Hepatocyte (in vitro differentiated cells): ENCODE data around the gene REEP6. TPM values are rescaled to one million over a fixed set of nuclear protein-coding genes. Genes with fewer than 3 reads are reported as not detected.

ENCODE experiments used
- DNase-seq: peaks from one replicate; pipeline ENCODE4 v3.0.0-alpha.2; 2016; ENCODE audit warnings: low spot score
- H2AFZ ChIP-seq: fragments of 200-600 bp; sonication (generic); 2 replicates; pipeline ENCODE4 v1.6.0; 2016; ENCODE audit warnings: antibody characterized with exemption, mild to moderate bottlenecking
- H3K27ac ChIP-seq: fragments of 200-600 bp; sonication (generic); 2 replicates; pipeline ENCODE4 v1.5.1; 2016; ENCODE audit warnings: mild to moderate bottlenecking
- H3K27me3 ChIP-seq: fragments of 200-600 bp; sonication (generic); 2 replicates; pipeline ENCODE4 v1.6.1; 2016
- H3K36me3 ChIP-seq: fragments of 200-600 bp; sonication (generic); replicated peaks from 2 replicates; pipeline ENCODE4 v1.5.1; 2016; ENCODE audit warnings: low read depth; ENCODE audit not compliant: insufficient read depth
- H3K4me1 ChIP-seq: fragments of 200-600 bp; sonication (generic); 2 replicates; pipeline ENCODE4 v1.5.1; 2016; ENCODE audit warnings: mild to moderate bottlenecking, moderate library complexity; ENCODE audit not compliant: insufficient read depth
- H3K4me2 ChIP-seq: fragments of 200-600 bp; sonication (generic); 2 replicates; pipeline ENCODE4 v1.6.0; 2016
- H3K4me3 ChIP-seq: fragments of 200-600 bp; sonication (generic); 2 replicates; pipeline ENCODE4 v1.5.1; 2016; ENCODE audit warnings: mild to moderate bottlenecking
- H3K79me2 ChIP-seq: fragments of 200-600 bp; sonication (generic); 2 replicates; pipeline ENCODE4 v1.6.0; 2017; ENCODE audit warnings: mild to moderate bottlenecking
- H3K9me2 ChIP-seq: fragments of 200-600 bp; sonication (generic); replicated peaks from 2 replicates; pipeline ENCODE4 v1.6.0; 2017; ENCODE audit warnings: mild to moderate bottlenecking; ENCODE audit not compliant: insufficient read depth
- H3K9me3 ChIP-seq: fragments of 200-600 bp; sonication (generic); 2 replicates; pipeline ENCODE4 v1.5.1; 2016; ENCODE audit warnings: low read depth, mild to moderate bottlenecking
- H4K20me1 ChIP-seq: fragments of 200-600 bp; sonication (generic); 2 replicates; pipeline ENCODE4 v1.6.0; 2016; ENCODE audit warnings: mild to moderate bottlenecking; ENCODE audit not compliant: insufficient read depth, poor library complexity, severe bottlenecking
- EZH2 ChIP-seq: fragments of 200-600 bp; sonication (generic); IDR thresholded peaks from 2 replicates; pipeline ENCODE4 v1.6.1; 2016; ENCODE audit warnings: antibody characterized with exemption, mild to moderate bottlenecking, borderline replicate concordance
- EZH2phosphoT487 ChIP-seq: fragments of 200-600 bp; sonication (generic); IDR thresholded peaks from one replicate; pipeline ENCODE4 v1.6.1; 2018; ENCODE audit warnings: antibody characterized with exemption, mild to moderate bottlenecking, low read depth, moderate library complexity; ENCODE audit not compliant: unreplicated experiment, severe bottlenecking
- WGBS: methylation state at CpG from one replicate; pipeline ENCODE4 v1.1.6; 2016; ENCODE audit warnings: low lambda C conversion rate; ENCODE audit errors: missing lambda C conversion rate; 5-methylcytosine and 5-hydroxymethylcytosine counted together
- polyA plus RNA-seq: library from polyadenylated mRNA; unstranded; fragments of >200 nt; fragmentation: Nextera tagmentation; extraction: Ambion mirVana; gene quantifications from 2 replicates; pipeline ENCODE4 v1.2.1, GENCODE V29; 2016
- total RNA-seq: library from RNA; depleted of rRNA; stranded (reverse); fragments of >200 nt; gene quantifications from 2 replicates; pipeline ENCODE4 v1.2.3, GENCODE V29; 2014
- TF ChIP-seq, protein P1 (sequence below): fragments of 200-600 bp; sonication (generic); IDR thresholded peaks from 2 replicates; pipeline ENCODE4 v1.5.1; 2016; ENCODE audit warnings: antibody characterized with exemption, mild to moderate bottlenecking; ENCODE audit not compliant: poor library complexity

REEP6 gene
- total and polyA plus RNA-seq, 2 experiments from 2014 or later = 88.9 to 218 TPM

DNA sequence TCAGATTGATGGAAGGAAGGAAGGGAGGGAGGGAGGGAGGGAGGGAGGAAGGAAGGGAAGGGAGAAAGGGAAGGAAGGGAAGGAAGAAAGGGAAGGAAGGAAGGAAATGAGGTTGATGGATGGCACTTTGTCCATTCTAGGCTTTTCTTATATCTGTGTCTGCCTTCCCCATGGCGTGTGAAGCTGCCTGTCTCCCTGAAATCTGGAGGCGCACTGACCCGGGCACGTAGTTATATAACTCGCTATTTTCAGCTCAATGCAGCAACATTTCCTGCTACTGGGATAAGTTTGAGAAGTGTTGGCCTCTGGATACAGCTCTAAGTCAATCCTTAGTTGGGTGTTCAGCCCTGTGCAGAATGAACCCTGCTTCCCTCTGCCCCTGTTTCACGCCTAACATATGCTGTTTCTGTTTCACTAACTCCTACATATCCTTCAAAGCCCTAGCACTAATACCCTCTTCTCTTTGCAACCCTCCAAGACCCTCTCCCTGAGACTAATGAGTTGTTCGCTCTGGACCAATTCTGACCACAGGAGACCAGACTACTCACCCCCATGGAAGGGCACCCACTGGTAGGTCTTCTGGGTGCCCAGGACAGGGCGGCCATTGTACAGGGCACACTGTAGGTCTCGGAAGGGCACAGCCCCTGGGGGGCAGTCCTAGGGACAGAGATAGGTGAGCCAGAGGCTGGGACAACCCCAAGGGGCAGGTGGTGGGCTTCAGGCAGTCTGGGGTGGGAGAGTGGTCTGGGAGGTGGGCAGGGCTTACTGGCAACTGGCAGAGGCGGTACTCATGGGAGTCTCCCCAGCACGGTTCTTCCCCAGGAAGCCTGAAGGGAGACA lies 18.8 kb downstream of the REEP6 start:
- no peaks in the 10 kb centered on the region for H3K36me3 ChIP-seq
- H3K79me2 ChIP-seq = peaks cover 13% of the 10 kb centered on the region
- H3K4me1 ChIP-seq = peaks cover 35% of the 10 kb centered on the region
- DNase-seq = no peak
- 79% methylated on average over 11 of the region's 11 CpGs for WGBS
- H3K4me2 ChIP-seq = peak overlapping the region; percentile 99
- TF ChIP-seq EZH2phosphoT487 = no peak
- no peak for TF ChIP-seq EZH2
- TF ChIP-seq, protein P1, sequence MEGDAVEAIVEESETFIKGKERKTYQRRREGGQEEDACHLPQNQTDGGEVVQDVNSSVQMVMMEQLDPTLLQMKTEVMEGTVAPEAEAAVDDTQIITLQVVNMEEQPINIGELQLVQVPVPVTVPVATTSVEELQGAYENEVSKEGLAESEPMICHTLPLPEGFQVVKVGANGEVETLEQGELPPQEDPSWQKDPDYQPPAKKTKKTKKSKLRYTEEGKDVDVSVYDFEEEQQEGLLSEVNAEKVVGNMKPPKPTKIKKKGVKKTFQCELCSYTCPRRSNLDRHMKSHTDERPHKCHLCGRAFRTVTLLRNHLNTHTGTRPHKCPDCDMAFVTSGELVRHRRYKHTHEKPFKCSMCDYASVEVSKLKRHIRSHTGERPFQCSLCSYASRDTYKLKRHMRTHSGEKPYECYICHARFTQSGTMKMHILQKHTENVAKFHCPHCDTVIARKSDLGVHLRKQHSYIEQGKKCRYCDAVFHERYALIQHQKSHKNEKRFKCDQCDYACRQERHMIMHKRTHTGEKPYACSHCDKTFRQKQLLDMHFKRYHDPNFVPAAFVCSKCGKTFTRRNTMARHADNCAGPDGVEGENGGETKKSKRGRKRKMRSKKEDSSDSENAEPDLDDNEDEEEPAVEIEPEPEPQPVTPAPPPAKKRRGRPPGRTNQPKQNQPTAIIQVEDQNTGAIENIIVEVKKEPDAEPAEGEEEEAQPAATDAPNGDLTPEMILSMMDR = no peak
- no peaks in the 10 kb centered on the region for H3K9me2 ChIP-seq
- H4K20me1 ChIP-seq = no peaks in the 10 kb centered on the region
- H2AFZ ChIP-seq = no peak overlapping the region
- no peaks in the 10 kb centered on the region for H3K27me3 ChIP-seq
- no peaks in the 10 kb centered on the region for H3K9me3 ChIP-seq
- no peak overlapping the region for H3K4me3 ChIP-seq
- H3K27ac ChIP-seq = peak overlapping the region; percentile 98

DNA sequence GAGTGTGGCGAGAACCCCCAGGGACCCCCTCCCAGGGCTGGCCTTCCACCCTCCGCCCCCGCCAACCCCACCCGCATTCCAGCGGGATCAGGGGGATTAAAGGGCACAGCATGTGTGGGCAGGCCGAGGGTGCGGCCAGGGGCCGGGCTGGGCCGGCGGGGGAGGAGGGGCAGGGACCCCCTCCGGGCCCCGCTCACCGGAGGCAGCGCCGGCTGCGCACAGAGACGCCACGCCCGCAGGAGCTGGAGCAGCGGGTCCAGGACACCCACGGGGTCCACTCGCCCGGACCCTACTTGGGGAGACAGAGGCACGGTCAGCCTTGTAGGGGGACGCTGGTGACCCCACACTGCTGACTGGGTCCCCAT lies 19.4 kb downstream of the REEP6 start:
- Histone ChIP-seq H3K27ac (peak overlapping the region; percentile 98), H3K79me2 (peaks cover 13% of the 10 kb centered on the region), H2AFZ (no peak overlapping the region), H3K9me3 (no peaks in the 10 kb centered on the region), H3K4me3 (no peak overlapping the region), H3K36me3 (no peaks in the 10 kb centered on the region), H3K4me2 (peak overlapping the region; percentile 99), H4K20me1 (no peaks in the 10 kb centered on the region), H3K27me3 (no peaks in the 10 kb centered on the region), H3K9me2 (no peaks in the 10 kb centered on the region), H3K4me1 (peaks cover 35% of the 10 kb centered on the region)
- 40% methylated on average over 2 of the region's 25 CpGs for WGBS
- no peak for TF ChIP-seq EZH2
- TF ChIP-seq EZH2phosphoT487 = no peak
- TF ChIP-seq, protein P1 = no peak
- peak; percentile 75 for DNase-seq

DNA sequence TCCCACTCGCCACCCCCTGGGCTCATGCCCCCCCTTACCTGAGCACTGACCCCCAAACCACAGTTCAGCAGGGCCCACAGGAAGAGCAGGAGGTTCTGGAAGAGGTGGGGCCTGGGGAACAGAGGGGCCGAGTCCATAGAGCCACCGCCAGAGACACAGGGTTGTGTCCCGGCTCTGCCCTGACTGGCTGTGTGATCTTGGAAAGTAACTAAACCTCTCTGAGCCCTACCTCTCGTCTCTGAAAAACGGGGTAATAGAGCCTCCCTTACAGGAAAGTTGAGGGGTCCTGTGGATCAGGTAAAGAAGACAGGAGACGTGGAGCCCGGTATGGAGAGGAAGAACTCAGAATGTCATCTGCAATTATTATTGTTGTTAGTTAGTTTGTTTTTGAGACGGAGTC lies 19.8 kb downstream of the REEP6 start:
- TF ChIP-seq EZH2phosphoT487 (no peak), EZH2 (no peak)
- TF ChIP-seq, protein P1 = no peak
- DNase-seq = no peak
- Histone ChIP-seq H3K36me3 (no peaks in the 10 kb centered on the region), H3K27ac (peak overlapping the region; percentile 98), H3K4me3 (no peak overlapping the region), H3K9me3 (no peaks in the 10 kb centered on the region), H3K79me2 (peaks cover 13% of the 10 kb centered on the region), H4K20me1 (no peaks in the 10 kb centered on the region), H3K27me3 (no peaks in the 10 kb centered on the region), H3K4me1 (peaks cover 35% of the 10 kb centered on the region), H3K4me2 (peak overlapping the region; percentile 99), H2AFZ (no peak overlapping the region), H3K9me2 (no peaks in the 10 kb centered on the region)
- WGBS = 67% methylated on average over 8 of the region's 9 CpGs
